Dendritic cell treated with granulocyte-macrophage colony-stimulating factor and Interleukin-4, amounts not matched to agents 40 ng/mL and 50 ng/mL, for 4 days (primary cell): ENCODE results near the gene DAAM1.

Source experiments
- H3K27ac Mint-ChIP-seq: one replicate; pipeline ENCODE4 v1.8.0; 2022; ENCODE audit warnings: mild to moderate bottlenecking, mixed read lengths
- H3K27me3 Mint-ChIP-seq: one replicate; pipeline ENCODE4 v1.8.0; 2022; ENCODE audit warnings: mild to moderate bottlenecking, mixed read lengths
- H3K36me3 Mint-ChIP-seq: one replicate; pipeline ENCODE4 v1.8.0; 2022; ENCODE audit warnings: low read depth, mixed read lengths
- H3K4me1 Mint-ChIP-seq: one replicate; pipeline ENCODE4 v1.8.0; 2022; ENCODE audit warnings: low read depth, mixed read lengths
- H3K4me3 Mint-ChIP-seq: one replicate; pipeline ENCODE4 v1.8.0; 2022; ENCODE audit warnings: mild to moderate bottlenecking, moderate library complexity, mixed read lengths
- H3K9me3 Mint-ChIP-seq: one replicate; pipeline ENCODE4 v1.8.0; 2022; ENCODE audit warnings: mixed read lengths
- intact Hi-C: fragments of 100-400 bp; cut with micrococcal nuclease; formaldehyde crosslinking; loops from one replicate; pipeline ENCODE4 v1.15.0; 2022

The DAAM1 gene

DNA sequence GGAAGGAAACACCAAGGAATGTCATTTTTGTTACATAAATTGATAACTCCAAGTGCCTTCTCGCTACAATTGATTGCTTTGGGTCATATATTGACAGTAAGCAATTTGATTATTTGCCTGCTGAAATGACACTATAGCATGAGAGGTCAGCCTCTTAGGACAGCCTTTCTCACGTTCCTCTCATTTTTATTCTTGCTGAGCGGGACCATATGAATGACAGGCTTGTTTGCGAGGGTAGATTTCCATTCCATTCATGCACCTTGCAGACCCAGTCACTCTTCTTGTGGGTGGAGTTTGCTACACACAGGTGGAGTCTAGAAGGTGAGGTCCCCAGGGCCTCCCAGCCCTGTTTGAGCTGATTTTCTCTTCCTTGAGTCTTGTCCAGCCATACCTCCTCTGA lies 27.3 kb downstream of the DAAM1 start:
- Mint-ChIP-seq H3K4me1 (peaks cover 32% of the 10 kb centered on the region), H3K27ac (no peak overlapping the region), H3K27me3 (no peaks in the 10 kb centered on the region), H3K4me3 (no peak overlapping the region), H3K36me3 (no peaks in the 10 kb centered on the region), H3K9me3 (no peaks in the 10 kb centered on the region)
- intact Hi-C loops: no loop called here

DNA sequence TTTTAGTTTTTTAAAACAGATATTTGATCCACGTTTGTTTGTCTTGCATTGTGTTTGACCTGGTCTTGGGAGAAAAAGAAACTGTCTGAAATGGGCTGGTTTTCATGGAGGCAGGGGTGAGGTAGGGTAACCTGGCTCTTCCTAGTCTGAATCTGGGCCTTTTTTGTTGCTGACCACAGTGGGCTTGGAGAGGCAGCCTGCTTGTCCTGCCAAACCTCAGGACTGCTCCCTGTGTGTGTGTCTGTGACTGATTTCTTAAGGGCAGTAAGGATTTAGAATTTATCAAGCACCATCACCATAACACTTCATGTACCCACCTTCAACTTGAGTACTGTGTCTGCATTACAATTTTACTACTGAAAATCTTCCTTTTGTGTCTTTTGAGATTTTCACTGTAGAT lies 28.5 kb downstream of the DAAM1 start:
- no peaks in the 10 kb centered on the region for H3K9me3 Mint-ChIP-seq
- no peaks in the 10 kb centered on the region for H3K27me3 Mint-ChIP-seq
- intact Hi-C loops: no loop called here
- no peak overlapping the region for H3K4me3 Mint-ChIP-seq
- no peak overlapping the region for H3K27ac Mint-ChIP-seq
- H3K36me3 Mint-ChIP-seq: no peaks in the 10 kb centered on the region
- peaks cover 27% of the 10 kb centered on the region for H3K4me1 Mint-ChIP-seq

DNA sequence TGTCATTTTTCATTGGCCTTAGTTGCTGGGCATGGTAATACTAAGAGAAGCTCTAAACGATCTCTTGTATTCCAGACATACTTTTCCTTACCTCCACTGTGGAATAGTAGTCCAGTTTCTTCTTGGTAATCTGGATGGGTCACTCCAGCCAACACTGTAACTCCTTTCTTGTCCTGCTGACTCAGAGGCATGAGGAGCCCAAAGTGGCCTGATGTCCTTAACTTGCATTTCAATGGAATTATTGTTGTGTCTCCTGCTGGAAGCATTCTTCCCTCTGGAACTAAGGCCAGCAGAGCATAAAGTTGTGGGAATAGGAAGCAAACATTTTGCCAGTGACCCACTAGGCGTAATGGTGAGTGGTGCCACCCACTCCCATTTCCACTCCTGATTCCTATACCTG lies 33.1 kb downstream of the DAAM1 start:
- Mint-ChIP-seq H3K27ac (no peak overlapping the region), H3K36me3 (no peaks in the 10 kb centered on the region), H3K27me3 (no peaks in the 10 kb centered on the region), H3K9me3 (no peaks in the 10 kb centered on the region), H3K4me3 (no peak overlapping the region), H3K4me1 (peaks cover 23% of the 10 kb centered on the region)
- intact Hi-C loops: no loop called here

- Mint-ChIP-seq H3K9me3 (no peaks in the 10 kb centered on the region), H3K36me3 (no peaks in the 10 kb centered on the region), H3K27me3 (no peaks in the 10 kb centered on the region), H3K4me3 (no peak overlapping the region), H3K27ac (no peak overlapping the region), H3K4me1 (peaks cover 23% of the 10 kb centered on the region)
- intact Hi-C loops: no loop called here
Observed at GRCh38 chr14:59224341-59224740, 35.9 kb downstream of the DAAM1 start.

DNA sequence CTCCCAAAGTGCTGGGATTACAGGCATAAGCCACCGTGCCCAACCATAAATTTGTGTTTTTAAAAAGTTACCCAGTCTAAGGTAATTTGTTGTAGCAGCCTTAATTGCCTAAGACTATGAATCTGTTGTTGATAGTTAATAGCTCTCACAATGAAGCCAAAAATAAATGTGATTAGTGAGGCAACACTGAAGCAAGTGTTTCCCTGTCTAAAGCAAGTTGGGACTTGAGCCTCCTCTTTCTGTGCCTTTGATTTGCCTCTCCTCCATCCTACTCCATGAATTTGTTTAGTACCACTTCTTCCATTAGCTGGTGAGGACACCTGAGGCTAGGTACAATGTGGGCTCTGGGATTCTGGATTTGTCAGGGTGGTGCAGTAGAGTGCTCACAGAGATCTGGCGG lies 36.8 kb downstream of the DAAM1 start:
- Mint-ChIP-seq H3K27ac (no peak overlapping the region), H3K9me3 (no peaks in the 10 kb centered on the region), H3K27me3 (no peaks in the 10 kb centered on the region), H3K4me3 (no peak overlapping the region), H3K4me1 (peaks cover 13% of the 10 kb centered on the region), H3K36me3 (no peaks in the 10 kb centered on the region)
- intact Hi-C loops: no loop called here

DNA sequence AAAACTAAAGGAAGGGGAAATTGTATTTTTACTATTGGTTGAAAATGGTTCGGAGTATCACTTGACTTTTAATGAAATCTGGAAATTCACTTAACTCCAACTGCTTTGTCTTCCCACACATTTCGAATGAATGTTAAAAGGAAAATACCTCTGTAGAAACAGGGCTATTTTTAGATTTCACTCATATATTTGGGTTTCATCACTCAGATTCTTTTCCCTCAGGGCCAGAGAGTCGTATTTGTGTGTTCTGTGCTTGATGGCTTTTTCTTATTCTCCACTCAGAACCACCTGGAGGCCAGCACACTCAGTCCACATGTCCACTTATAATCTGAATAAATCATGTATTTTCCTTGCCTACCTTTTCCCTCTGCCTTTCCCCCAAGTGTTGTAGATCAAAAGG lies 40.0 kb downstream of the DAAM1 start:
- H3K9me3 Mint-ChIP-seq: no peaks in the 10 kb centered on the region
- intact Hi-C loops: no loop called here
- no peak overlapping the region for H3K27ac Mint-ChIP-seq

GRCh38 chr14:59229653-59230406 lies 41.4 kb downstream of the DAAM1 start:
- intact Hi-C loops: no loop called here
- Mint-ChIP-seq H3K4me3 (no peak overlapping the region), H3K4me1 (peaks cover 10% of the 10 kb centered on the region), H3K9me3 (no peaks in the 10 kb centered on the region), H3K36me3 (no peaks in the 10 kb centered on the region), H3K27ac (no peak overlapping the region), H3K27me3 (no peaks in the 10 kb centered on the region)

More for the DNA sequence above, 40.0 kb downstream of the DAAM1 start:
- H3K4me1 Mint-ChIP-seq: peaks cover 10% of the 10 kb centered on the region
- H3K36me3 Mint-ChIP-seq: no peaks in the 10 kb centered on the region
- H3K4me3 Mint-ChIP-seq: no peak overlapping the region
- no peaks in the 10 kb centered on the region for H3K27me3 Mint-ChIP-seq

- H3K4me1 Mint-ChIP-seq: peaks cover 34% of the 10 kb centered on the region
Observed at GRCh38 chr14:59236195-59236594, 47.7 kb downstream of the DAAM1 start.

DNA sequence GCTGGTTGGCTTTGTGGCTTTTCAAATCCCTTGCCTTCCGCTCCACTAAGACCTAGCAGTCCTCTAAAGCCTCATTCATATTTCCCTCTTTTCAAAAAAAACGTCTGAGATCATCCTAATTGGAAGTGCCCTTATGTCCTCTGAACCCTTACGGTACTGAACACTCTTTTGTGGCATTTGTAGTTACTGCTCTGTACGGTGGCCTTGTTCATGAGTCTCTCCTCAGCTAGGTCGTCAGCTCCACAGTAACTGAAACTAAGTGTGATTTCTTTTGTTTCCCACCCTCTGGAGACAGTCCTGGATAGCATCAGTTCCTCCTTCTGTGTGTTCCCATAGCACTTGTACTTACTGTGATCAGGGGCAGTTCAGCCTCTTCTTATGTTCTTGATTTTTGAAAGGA lies 49.7 kb downstream of the DAAM1 start:
- peaks cover 38% of the 10 kb centered on the region for H3K4me1 Mint-ChIP-seq
- intact Hi-C loops: no loop called here
- no peaks in the 10 kb centered on the region for H3K9me3 Mint-ChIP-seq
- H3K36me3 Mint-ChIP-seq: no peaks in the 10 kb centered on the region
- H3K27me3 Mint-ChIP-seq: no peaks in the 10 kb centered on the region
- H3K4me3 Mint-ChIP-seq: no peak overlapping the region
- H3K27ac Mint-ChIP-seq: no peak overlapping the region

More at GRCh38 chr14:59236195-59236594, 47.7 kb downstream of the DAAM1 start:
- no peaks in the 10 kb centered on the region for H3K27me3 Mint-ChIP-seq
- H3K4me3 Mint-ChIP-seq: no peak overlapping the region
- no peaks in the 10 kb centered on the region for H3K36me3 Mint-ChIP-seq
- no peaks in the 10 kb centered on the region for H3K9me3 Mint-ChIP-seq
- intact Hi-C loops: no loop called here
- no peak overlapping the region for H3K27ac Mint-ChIP-seq

- Mint-ChIP-seq H3K27ac (no peak overlapping the region), H3K9me3 (no peaks in the 10 kb centered on the region), H3K27me3 (no peaks in the 10 kb centered on the region), H3K4me3 (no peak overlapping the region), H3K36me3 (no peaks in the 10 kb centered on the region), H3K4me1 (peaks cover 38% of the 10 kb centered on the region)
- intact Hi-C loops: no loop called here
Observed at GRCh38 chr14:59239022-59239421, 50.6 kb downstream of the DAAM1 start.

DNA sequence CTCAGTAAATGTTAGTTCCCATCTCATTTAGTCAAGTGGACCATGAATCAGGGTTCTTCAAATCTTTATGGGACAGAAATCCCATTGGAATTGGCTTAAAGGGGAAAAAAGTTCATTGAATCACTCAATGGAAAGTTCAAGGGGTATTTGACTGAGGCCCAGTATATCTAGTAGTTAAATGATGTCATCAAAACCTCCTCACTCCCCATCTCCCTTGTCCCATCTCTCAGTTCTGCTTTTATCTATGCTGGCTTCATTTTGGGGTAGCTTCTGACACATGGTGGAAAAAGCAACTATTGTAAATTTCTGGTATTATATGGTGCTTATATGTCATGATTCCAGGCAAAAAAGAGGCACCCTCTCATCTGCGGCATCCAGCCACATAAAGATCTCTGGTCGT lies 51.9 kb downstream of the DAAM1 start:
- Mint-ChIP-seq H3K27me3 (no peaks in the 10 kb centered on the region), H3K4me3 (no peak overlapping the region), H3K4me1 (peaks cover 38% of the 10 kb centered on the region), H3K27ac (no peak overlapping the region), H3K36me3 (no peaks in the 10 kb centered on the region), H3K9me3 (no peaks in the 10 kb centered on the region)
- intact Hi-C loops: no loop called here

- H3K27me3 Mint-ChIP-seq: no peaks in the 10 kb centered on the region
- no peak overlapping the region for H3K4me3 Mint-ChIP-seq
- no peaks in the 10 kb centered on the region for H3K9me3 Mint-ChIP-seq
- H3K36me3 Mint-ChIP-seq: no peaks in the 10 kb centered on the region
- H3K4me1 Mint-ChIP-seq: peaks cover 40% of the 10 kb centered on the region
- intact Hi-C loops: no loop called here
- peak overlapping the region; percentile 60 for H3K27ac Mint-ChIP-seq
Observed at GRCh38 chr14:59241121-59241520, 52.7 kb downstream of the DAAM1 start.

- H3K4me1 Mint-ChIP-seq: peaks cover 33% of the 10 kb centered on the region
- H3K9me3 Mint-ChIP-seq: no peaks in the 10 kb centered on the region
- no peak overlapping the region for H3K27ac Mint-ChIP-seq
- intact Hi-C loops: no loop called here
- no peaks in the 10 kb centered on the region for H3K36me3 Mint-ChIP-seq
- no peaks in the 10 kb centered on the region for H3K27me3 Mint-ChIP-seq
- no peak overlapping the region for H3K4me3 Mint-ChIP-seq
Observed at GRCh38 chr14:59243174-59243573, 54.7 kb downstream of the DAAM1 start.

- no peak overlapping the region for H3K27ac Mint-ChIP-seq
- H3K4me3 Mint-ChIP-seq: no peak overlapping the region
- intact Hi-C loops: no loop called here
- no peaks in the 10 kb centered on the region for H3K36me3 Mint-ChIP-seq
- H3K4me1 Mint-ChIP-seq: peaks cover 28% of the 10 kb centered on the region
- H3K27me3 Mint-ChIP-seq: no peaks in the 10 kb centered on the region
- H3K9me3 Mint-ChIP-seq: no peaks in the 10 kb centered on the region
Observed at GRCh38 chr14:59244581-59244980, 56.1 kb downstream of the DAAM1 start.

DNA sequence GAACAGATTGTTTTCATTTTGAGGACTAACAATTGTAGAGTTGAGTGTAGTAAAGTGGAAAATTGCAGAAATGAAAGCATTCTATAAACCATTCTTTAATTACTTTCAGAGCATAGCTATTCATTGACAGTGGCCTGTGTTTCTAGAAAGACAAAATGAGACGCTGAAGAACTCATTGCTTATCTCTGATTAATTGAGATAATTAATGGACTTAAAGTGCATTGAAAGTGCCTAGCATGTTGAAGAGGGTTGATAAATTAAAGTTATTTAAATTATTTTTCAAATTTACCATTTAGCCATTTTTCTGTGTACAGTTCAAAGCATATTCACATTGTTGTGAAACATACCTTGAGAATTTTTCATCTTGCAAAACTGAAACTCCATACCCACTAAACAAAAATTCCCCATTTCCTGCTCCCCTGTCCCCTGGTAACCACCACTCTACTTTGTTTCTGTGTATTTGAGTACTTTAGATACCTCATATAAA lies 57.4 kb downstream of the DAAM1 start:
- H3K4me3 Mint-ChIP-seq: no peak overlapping the region

More for the DNA sequence above, 57.4 kb downstream of the DAAM1 start:
- intact Hi-C loops: no loop called here
- Mint-ChIP-seq H3K27me3 (no peaks in the 10 kb centered on the region), H3K4me1 (peaks cover 17% of the 10 kb centered on the region), H3K27ac (no peak overlapping the region), H3K9me3 (no peaks in the 10 kb centered on the region), H3K36me3 (no peaks in the 10 kb centered on the region)
